ENCODE measurements around the gene SLC39A9.
A peak's percentile ranks its signal among the peaks of the same experiment; 100 is the strongest.
"Not testable (repeated sequence)": the region's sequence is repeated elsewhere in the genome, so short reads cannot be mapped to it uniquely, and the experiment has no call there.

Gene SLC39A9

GRCh38 chr14:69427596-69427995, 29.1 kb downstream of the SLC39A9 start:
- DNase-seq: no peak

GRCh38 chr14:69428289-69428998, 30.0 kb downstream of the SLC39A9 start:
- no peak for DNase-seq

- no peak for DNase-seq
Measured at GRCh38 chr14:69429643-69430042, 31.2 kb downstream of the SLC39A9 start.

GRCh38 chr14:69430306-69430939, 31.9 kb downstream of the SLC39A9 start:
- no peak for DNase-seq

GRCh38 chr14:69432364-69432763, 33.9 kb downstream of the SLC39A9 start:
- DNase-seq: no peak

DNA sequence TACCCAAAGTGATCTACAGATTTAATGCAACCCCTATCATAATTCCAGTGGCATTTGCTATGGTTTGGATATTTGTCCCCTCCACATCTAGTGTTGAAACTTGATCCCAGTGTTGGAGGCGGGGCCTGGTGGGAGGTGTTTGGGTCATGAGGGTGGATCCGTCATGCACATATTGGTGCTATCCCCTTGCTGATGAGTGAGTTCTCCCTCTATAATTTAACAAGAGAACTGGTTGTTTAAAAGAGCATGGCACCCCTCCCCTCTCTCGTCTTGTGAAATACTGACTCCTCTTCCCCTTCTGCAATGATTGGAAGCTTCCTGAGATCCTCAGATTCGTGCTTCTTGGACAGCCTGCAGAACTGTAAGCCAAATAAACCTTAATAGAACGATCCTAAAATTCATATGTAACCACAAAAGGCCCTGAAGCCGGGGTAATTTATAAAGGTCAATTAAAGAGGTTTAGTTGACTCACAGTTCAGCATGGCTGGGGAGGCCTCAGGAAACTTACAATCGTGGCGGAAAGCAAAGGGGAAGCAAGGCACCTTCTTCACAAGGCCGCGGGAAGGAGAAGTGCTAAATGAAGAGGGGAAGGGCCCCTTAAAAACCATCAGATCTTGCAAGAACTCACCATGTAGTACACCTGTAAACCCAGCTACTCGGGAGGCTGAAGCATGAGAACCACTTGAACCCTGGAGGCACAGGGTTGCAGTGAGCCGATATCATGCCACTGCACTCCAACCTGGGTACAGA, 41.2 kb downstream of the SLC39A9 start:
- no peak for DNase-seq

GRCh38 chr14:69441948-69442347, 43.5 kb downstream of the SLC39A9 start:
- no peak for DNase-seq

- no peak for DNase-seq
Measured at GRCh38 chr14:69443296-69443805, 44.9 kb downstream of the SLC39A9 start.

DNA sequence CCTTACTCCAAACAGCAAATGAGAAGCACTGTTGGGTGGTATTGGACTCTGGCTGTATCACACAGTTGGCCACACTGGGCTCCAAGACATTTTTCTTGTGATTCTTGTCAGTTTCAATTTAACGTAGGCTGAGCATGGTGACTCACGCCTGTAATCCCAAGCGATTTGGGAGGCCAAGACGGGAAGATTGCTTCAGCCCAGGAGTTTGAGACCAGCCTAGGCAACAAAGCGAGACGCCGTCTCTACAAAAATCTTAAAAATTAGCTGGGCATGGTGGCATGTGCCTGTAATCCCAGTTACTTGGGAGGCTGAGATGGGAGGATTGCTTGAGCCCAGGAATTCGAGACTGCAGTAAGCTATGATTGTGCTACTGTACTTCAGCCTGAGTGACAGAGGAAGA, 50.7 kb downstream of the SLC39A9 start:
- no peak for DNase-seq

DNA sequence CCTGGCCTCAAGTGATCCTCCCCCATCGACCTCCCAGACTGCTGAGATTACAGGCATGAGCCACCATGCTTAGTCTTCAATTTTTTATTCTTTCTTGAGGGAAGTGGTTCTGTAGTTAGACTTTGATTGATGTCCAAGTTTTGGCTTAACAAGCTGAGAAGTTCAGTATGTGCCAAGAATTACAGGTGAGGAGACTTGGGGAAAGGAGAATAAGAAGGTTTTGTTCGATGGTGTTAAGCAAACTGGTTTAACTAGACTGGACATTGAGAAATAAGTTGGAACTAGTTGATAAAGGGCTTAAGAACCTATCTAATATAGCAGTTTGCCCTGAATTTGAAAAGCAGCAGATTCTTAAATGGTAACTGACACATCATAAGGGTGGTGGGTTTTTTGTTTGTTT, 53.4 kb downstream of the SLC39A9 start:
- DNase-seq: no peak

DNA sequence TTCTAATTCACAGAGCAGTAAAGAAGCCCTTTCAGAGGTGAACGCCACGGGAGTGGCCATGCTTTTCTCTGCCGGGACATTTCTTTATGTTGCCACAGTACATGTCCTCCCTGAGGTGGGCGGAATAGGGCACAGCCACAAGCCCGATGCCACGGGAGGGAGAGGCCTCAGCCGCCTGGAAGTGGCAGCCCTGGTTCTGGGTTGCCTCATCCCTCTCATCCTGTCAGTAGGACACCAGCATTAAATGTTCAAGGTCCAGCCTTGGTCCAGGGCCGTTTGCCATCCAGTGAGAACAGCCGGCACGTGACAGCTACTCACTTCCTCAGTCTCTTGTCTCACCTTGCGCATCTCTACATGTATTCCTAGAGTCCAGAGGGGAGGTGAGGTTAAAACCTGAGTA, 59.9 kb downstream of the SLC39A9 start:
- no peak for DNase-seq

DNA sequence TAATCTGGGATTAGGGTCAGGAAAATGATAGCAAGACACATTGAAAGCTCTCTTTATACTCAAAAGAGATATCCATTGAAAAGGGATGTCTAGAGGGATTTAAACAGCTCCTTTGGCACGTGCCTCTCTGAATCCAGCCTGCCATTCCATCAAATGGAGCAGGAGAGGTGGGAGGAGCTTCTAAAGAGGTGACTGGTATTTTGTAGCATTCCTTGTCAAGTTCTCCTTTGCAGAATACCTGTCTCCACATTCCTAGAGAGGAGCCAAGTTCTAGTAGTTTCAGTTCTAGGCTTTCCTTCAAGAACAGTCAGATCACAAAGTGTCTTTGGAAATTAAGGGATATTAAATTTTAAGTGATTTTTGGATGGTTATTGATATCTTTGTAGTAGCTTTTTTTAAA, 60.6 kb downstream of the SLC39A9 start:
- no peak for DNase-seq

- peak in 6 of 14 donors; percentile 3 to 50 (median 10) for DNase-seq
Measured at GRCh38 chr14:69460093-69460701, 61.7 kb downstream of the SLC39A9 start.

- DNase-seq: no peak
Measured at GRCh38 chr14:69464379-69464778, 65.9 kb downstream of the SLC39A9 start.

DNA sequence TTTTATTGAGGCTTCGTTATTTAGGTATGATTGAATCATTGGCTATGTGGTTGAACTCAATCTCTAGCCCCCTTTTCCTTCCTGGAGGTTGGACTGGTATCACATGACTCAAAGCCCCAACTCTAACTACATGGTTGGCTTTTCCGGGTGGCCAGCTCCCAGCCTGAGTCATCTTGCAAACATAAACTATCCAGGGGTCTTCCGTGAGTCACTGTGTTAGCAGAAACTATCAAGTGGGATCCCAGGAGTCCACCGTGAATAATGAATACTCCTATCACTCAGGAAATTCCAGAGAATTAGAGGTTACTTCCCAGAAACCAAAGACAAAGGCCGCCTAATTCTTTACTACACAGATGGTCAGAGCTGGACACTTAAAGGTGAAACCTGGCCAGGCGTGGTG, 66.3 kb downstream of the SLC39A9 start:
- no peak for DNase-seq

DNA sequence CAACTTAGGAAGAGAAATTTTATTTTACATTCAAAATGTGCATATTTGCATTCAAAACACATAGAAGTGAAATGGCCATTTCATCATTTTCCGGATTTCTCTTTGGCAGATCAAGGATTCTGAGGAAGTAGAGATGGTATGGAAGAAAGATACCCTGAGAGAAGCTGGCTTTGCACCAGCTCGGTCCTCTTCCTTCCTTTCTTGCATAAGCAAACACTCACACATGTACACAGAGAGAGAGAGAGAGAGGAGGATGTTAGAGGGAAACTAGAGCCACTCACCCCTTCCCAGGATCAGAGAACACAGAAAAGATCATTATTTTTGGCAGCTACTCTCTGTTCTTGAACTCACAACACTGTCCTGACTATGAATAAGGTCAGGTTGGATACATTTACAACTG, 70.5 kb downstream of the SLC39A9 start:
- no peak for DNase-seq

DNA sequence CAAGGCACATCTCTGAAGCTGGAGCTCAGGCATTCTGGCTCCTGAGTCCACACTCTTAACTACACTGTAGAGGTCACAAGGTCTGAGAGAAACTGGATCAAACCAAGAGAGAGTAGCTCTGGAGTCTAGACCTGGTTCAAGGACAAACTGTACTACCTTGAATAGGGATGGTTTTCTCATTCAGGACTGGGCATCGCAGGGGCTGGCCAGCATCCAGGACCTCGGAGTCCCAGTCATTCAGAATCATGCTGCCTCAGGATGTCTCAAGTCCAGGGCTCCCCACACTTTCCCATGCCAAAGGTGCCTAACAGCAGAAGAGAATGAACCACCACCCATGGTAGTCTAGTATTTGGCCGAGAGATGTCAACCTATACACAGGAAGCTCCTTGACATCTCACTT, 72.9 kb downstream of the SLC39A9 start:
- no peak for DNase-seq

- no peak for DNase-seq
Measured at GRCh38 chr14:69471916-69472315, 73.4 kb downstream of the SLC39A9 start.

- DNase-seq: no peak
Measured at GRCh38 chr14:69473260-69473659, 74.8 kb downstream of the SLC39A9 start.

DNA sequence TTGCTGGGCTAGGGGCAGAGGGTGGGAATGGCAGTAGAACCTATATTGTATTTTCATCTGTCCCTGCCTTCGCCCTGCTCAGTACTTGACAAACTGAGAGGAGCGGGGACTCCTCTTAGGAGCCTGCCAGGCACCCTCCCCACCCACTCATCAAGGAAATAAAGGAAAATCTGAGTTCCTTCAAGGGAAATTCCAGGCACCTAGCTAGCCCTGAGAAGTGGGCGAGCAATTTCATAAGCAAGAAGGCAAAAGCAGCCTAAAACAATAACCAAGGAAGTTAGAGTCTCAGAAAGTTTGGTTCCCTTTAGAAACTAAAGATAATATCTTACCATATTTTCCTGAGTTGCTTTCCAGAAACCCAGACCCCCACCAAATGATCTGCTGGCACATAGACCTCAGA, 75.5 kb downstream of the SLC39A9 start:
- no peak for DNase-seq

DNA sequence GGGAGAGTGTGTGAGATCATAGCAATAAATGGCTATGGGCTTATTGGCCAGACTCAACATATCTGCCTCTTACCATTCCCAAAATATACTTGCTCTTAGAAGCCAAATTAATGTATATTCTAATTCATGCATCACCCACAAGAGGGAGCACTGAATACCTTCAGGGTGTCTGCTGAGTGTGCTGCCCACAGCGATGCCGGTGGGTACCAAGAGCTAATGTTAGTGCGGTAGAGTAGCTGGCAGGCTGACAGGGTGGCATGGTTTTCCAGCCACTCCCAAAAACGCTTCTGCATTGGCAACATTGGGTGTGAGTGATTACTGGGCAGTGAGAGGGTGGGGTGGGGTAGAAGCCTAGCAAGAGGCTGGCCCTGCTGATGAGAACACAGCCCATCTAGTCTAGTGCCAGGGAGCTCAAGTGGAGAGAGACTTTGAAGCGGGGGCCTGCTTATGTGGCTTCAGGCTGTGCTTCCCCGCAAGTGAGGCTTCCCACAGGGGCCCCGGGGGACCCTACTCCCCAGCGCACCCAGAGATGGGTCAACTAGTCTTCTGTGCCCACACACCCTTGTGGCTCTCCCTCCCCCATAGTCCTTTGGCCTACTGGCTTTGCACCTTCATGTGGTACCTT, 76.8 kb downstream of the SLC39A9 start:
- no peak for DNase-seq

DNA sequence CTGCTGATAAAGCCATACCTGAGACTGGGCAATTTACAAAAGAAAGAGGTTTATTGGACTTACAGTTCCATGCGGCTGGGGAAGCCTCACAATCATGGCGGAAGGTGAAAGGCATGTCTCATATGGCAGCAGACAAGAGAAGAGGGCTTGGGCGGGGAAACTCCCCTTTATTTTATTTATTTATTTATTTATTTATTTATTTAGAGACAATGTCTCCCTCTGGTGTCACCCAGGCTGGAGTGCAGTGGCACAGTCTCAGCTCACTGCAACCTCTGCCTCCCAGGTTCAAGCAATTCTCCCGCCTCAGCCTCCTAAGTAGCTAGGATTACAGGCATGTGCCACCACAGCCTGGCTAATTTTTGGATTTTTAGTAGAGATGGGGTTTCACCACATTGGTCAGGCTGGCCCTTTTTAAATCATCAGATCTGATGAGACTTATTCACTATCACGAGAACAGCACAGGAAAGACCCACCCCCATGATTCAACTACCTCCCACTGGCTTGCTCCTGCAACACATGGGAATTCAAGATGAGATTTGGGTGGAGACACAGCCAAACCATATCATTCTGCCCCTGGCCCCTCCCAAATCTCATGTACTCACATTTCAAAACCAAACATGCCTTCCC, 78.4 kb downstream of the SLC39A9 start:
- DNase-seq: not testable (repeated sequence)
